ENCODE measurements around the gene CDH7.

Gene CDH7

DNA sequence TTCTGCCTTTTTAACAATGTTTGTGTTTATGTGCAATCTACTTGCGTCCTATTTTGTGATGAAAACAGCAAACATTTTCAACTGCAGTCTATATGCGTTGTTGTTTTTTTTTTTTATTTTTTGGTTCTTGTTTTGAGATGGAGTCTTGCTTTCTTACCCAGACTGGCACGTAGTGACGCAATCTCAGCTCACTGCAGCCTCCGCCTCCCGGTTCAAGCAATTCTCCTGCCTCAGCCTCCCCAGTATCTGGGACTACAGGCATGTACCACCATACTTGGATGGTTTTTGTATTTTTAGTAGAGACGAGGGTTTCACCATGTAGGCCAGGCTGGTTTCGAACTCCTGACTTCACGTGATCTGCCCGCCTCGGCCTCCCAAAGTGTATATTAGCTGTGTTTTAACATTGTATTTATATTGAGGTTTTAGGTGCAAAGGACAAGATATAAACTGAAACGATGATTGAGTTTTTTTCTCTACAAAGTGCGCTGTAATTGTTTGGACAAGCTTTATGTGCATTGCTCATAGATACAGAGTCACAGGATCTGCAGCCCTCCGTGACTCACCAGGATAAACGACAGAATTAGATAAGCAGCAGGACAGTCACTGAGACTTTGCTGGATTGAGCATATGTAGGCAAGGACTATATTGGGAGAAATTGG is 17.4 kb downstream of the CDH7 start:
- DNase-seq (ENCODE audit: low read depth in 2 of 2), result no peak

- no peak for DNase-seq (ENCODE audit: low read depth in 2 of 2)
Measured at GRCh38 chr18:65769652-65770051, 18.8 kb downstream of the CDH7 start.

DNA sequence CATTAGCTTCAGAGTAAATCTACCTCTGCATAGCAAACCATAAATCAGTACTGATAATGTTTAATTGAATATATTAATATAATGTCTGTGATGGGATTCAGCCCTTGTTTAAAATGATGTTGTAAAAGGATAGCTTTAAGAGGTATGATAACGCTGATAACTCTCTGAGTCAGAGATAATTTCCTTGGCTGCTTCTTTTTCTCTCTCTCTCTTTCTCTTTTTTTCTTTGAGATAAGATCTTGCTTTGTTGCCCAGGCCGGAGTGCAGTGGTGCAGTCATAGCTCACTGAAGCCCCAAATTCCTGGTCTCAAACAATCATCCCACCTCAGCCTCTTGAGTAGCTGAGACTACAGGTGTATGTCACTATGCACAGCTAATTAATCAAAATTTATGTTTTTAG is 35.7 kb downstream of the CDH7 start:
- DNase-seq (ENCODE audit: low read depth in 2 of 2), result no peak

- DNase-seq (ENCODE audit: low read depth in 2 of 2), result no peak
Measured at GRCh38 chr18:65788373-65788772, 37.6 kb downstream of the CDH7 start.

GRCh38 chr18:65790604-65791003 is 39.8 kb downstream of the CDH7 start:
- no peak for DNase-seq (ENCODE audit: low read depth in 2 of 2)

GRCh38 chr18:65791719-65792118 is 40.9 kb downstream of the CDH7 start:
- DNase-seq (ENCODE audit: low read depth in 2 of 2), result no peak

GRCh38 chr18:65792456-65793074 is 41.8 kb downstream of the CDH7 start:
- no peak for DNase-seq (ENCODE audit: low read depth in 2 of 2)

- DNase-seq (ENCODE audit: low read depth in 2 of 2), result no peak
Measured at GRCh38 chr18:65808759-65809158, 57.9 kb downstream of the CDH7 start.

- no peak for DNase-seq (ENCODE audit: low read depth in 2 of 2)
Measured at GRCh38 chr18:65811307-65811706, 60.5 kb downstream of the CDH7 start.

- DNase-seq (ENCODE audit: low read depth in 2 of 2), result no peak
Measured at GRCh38 chr18:65815506-65815905, 64.7 kb downstream of the CDH7 start.

DNA sequence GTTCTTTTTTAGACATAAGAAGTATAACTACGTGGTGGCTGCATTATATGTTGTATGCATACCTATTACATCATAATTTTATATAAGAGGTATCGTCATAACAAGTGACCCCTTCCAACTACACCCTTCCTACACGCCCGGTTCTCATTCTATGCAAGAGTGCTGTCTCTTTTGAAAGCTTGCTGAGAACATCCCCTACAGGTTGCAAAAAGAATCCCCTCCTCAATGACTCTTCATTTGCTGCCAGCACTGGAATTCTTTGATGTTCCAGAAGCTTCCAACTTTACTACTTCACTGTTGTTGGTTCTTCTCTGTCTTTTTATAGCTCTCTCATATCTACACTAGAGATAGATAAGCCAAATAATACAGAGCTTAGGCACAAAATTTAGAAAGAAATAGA is 66.4 kb downstream of the CDH7 start:
- no peak for DNase-seq (ENCODE audit: low read depth in 2 of 2)

- DNase-seq (ENCODE audit: low read depth in 2 of 2), result no peak
Measured at GRCh38 chr18:65821911-65822310, 71.1 kb downstream of the CDH7 start.

DNA sequence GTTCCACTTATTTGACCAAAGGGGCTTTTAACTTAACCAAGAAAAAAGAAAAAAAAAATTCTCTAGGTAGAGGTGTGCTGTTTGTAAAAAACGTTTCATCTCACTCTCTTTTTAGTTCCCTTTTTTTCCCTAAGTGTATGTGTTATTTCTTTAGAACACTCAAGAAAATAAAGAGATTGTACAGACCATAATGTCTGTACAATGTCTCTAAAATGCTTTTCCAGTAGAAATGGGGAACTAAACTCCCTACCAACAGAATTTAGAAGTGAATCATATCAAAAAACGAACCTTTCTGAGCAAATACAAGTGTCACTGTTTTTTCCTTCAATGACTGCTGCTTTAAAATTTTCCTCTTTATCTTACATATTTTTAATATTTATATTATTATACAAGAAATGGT is 72.0 kb downstream of the CDH7 start:
- no peak for DNase-seq (ENCODE audit: low read depth in 2 of 2)

GRCh38 chr18:65827444-65827843 is 76.6 kb downstream of the CDH7 start:
- no peak for DNase-seq (ENCODE audit: low read depth in 2 of 2)

- no peak for DNase-seq (ENCODE audit: low read depth in 2 of 2)
Measured at GRCh38 chr18:65835881-65836280, 85.1 kb downstream of the CDH7 start.

- no peak for DNase-seq (ENCODE audit: low read depth in 2 of 2)
Measured at GRCh38 chr18:65846107-65846506, 95.3 kb downstream of the CDH7 start.

DNA sequence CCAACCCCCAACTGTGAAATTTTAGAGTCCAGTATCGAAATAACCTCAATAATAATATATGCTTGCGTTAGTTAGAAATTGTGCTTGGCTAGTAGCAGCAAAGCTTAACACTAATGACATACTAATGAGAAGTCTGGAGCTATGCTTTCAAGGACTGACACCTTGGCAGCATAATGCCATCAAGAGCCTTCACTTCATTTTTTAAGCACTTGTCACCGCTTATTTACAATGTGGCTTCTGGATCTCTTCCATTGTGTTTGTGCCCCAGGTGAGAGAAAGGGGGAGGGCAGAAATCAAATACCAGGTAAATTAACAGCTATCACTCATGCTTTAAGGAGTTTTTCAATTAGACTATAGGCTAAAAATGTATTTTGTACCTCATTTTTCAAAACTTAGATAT is 101.5 kb downstream of the CDH7 start:
- no peak for DNase-seq (ENCODE audit: low read depth in 2 of 2)

- no peak for DNase-seq (ENCODE audit: low read depth in 2 of 2)
Measured at GRCh38 chr18:65859075-65859474, 108.3 kb downstream of the CDH7 start.

GRCh38 chr18:65869527-65869926 is 118.7 kb downstream of the CDH7 start:
- no peak for DNase-seq (ENCODE audit: low read depth in 2 of 2)

- DNase-seq (ENCODE audit: low read depth in 2 of 2), result no peak
Measured at GRCh38 chr18:65876310-65876709, 125.5 kb downstream of the CDH7 start.

DNA sequence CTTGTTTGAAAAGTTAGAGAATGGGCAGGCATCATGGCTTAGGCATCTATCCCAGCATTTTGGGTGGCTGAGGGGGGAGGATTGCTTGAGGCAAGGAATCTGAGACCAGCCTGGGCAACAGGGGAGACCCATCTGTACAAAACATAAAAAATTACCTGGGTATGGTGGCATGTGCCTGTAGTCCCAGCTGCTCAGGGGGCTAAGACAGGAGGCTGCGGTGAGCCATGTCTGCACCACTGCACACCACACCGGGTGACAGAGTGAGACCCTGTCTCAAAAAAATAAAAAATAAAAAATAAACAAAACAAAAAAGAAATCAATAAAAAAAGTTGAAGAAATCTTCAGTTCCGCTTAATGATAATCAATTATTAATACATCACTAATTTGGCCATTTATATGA is 146.5 kb downstream of the CDH7 start:
- no peak for DNase-seq (ENCODE audit: low read depth in 2 of 2)

- DNase-seq (ENCODE audit: low read depth in 2 of 2), result no peak
Measured at GRCh38 chr18:65901522-65901921, 150.7 kb downstream of the CDH7 start.

- no peak for DNase-seq (ENCODE audit: low read depth in 2 of 2)
Measured at GRCh38 chr18:65906621-65907034, 155.8 kb downstream of the CDH7 start.

DNA sequence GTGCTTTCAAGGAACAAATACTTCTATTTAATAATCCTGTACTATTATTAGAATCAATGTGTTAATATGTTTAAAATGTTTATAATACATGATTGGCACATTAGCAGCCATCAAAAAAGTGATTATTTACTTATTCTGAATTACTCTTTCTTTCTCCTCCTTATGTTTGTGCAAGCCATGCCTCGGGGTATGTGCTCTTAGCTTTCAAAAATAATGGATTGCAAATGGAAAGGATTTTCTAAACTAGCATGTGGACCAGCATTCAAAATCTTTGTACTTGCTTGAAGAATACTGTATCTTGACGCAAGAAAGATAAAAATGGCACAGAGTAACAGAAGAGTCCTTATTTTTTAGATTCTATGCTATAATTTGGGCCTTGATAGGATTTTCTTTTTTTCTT is 156.5 kb downstream of the CDH7 start:
- DNase-seq (ENCODE audit: low read depth in 2 of 2), result no peak

Data from stimulated activated CD8-positive, alpha-beta memory T cell treated with anti-CD3 and anti-CD28 coated beads, Interleukin-2, amount 100 ng/mL, for 48 hours (primary cell).